SU-DHL-6 (cell line): ENCODE measurements around the gene BCL2L13.

Experiments
- H2AFZ ChIP-seq: fragments of 200-600 bp; sonication (generic); 2 replicates; pipeline ENCODE4 v1.6.1; 2014; ENCODE audit warnings: low read depth, mild to moderate bottlenecking, moderate library complexity, mixed read lengths, antibody characterized with exemption, low read length; ENCODE audit not compliant: severe bottlenecking
- H3F3A ChIP-seq: fragments of 200-600 bp; shearing (Covaris generic); 2 replicates; pipeline ENCODE4 v1.6.0; 2016; ENCODE audit warnings: antibody characterized with exemption, mild to moderate bottlenecking; ENCODE audit not compliant: insufficient read depth
- H3K27ac ChIP-seq: fragments of 200-600 bp; sonication (generic); 2 replicates; pipeline ENCODE4 v1.5.1; 2016; ENCODE audit warnings: low read depth, mild to moderate bottlenecking, low read length, moderate library complexity, mixed read lengths
- H3K27me3 ChIP-seq: fragments of 200-600 bp; sonication (generic), shearing (Covaris generic); 2 replicates; pipeline ENCODE4 v1.6.0; 2014; ENCODE audit warnings: mild to moderate bottlenecking, low read length
- H3K36me3 ChIP-seq: fragments of 200-600 bp; sonication (generic); 2 replicates; pipeline ENCODE4 v1.6.1; 2014; ENCODE audit warnings: mild to moderate bottlenecking, low read length, mixed read lengths
- H3K4me2 ChIP-seq: fragments of 300-600, 200-600 bp; shearing (Covaris generic), sonication (generic); 2 replicates; pipeline ENCODE4 v1.6.0; 2014; ENCODE audit warnings: low read length, low read depth, mild to moderate bottlenecking; ENCODE audit not compliant: poor library complexity, severe bottlenecking
- H3K4me3 ChIP-seq: fragments of 200-600 bp; sonication (generic); 2 replicates; pipeline ENCODE4 v1.5.1; 2014; ENCODE audit warnings: antibody characterized with exemption, low read length, mild to moderate bottlenecking, mixed read lengths; ENCODE audit not compliant: insufficient read depth, poor library complexity, severe bottlenecking
- H3K79me2 ChIP-seq: fragments of 200-600 bp; sonication (generic); 2 replicates; pipeline ENCODE4 v1.6.1; 2014; ENCODE audit warnings: mild to moderate bottlenecking, low read length, moderate library complexity; ENCODE audit not compliant: insufficient read depth
- H3K9ac ChIP-seq: fragments of 200-600 bp; sonication (generic); 2 replicates; pipeline ENCODE4 v1.7.0; 2014; ENCODE audit warnings: mild to moderate bottlenecking, low read length
- H3K9me2 ChIP-seq: fragments of 200-600 bp; sonication (generic); replicated peaks from 2 replicates; pipeline ENCODE4 v1.6.1; 2014; ENCODE audit warnings: low read length; ENCODE audit not compliant: insufficient read depth
- H3K9me3 ChIP-seq: fragments of 200-600 bp; sonication (generic); 2 replicates; pipeline ENCODE4 v1.6.1; 2014; ENCODE audit warnings: low read length, mixed read lengths; ENCODE audit not compliant: insufficient read depth
- H4K20me1 ChIP-seq: fragments of 200-600 bp; sonication (generic); 2 replicates; pipeline ENCODE4 v1.6.1; 2014; ENCODE audit warnings: low read depth, mild to moderate bottlenecking, antibody characterized with exemption, low read length, moderate library complexity, mixed read lengths
- CTCF ChIP-seq: fragments of 200-600 bp; sonication (generic); IDR thresholded peaks from one replicate; pipeline ENCODE4 v1.5.1; 2017; ENCODE audit warnings: antibody characterized with exemption, mild to moderate bottlenecking, low read length, moderate library complexity; ENCODE audit not compliant: insufficient read depth, poor library complexity, severe bottlenecking
- EZH2phosphoT487 ChIP-seq: fragments of 200-600 bp; sonication (generic), shearing (Covaris generic); conservative IDR thresholded peaks from 2 replicates; pipeline ENCODE4 v1.6.1; 2018; ENCODE audit warnings: mild to moderate bottlenecking, antibody characterized with exemption, low read length, moderate library complexity, mixed read lengths

The BCL2L13 gene

GRCh38 chr22:17710023-17710422, 71.5 kb downstream of the BCL2L13 start:
- no peak for TF ChIP-seq CTCF
- no peak for TF ChIP-seq EZH2phosphoT487
- H3K9me2 ChIP-seq = no peaks in the 10 kb centered on the region
- no peaks in the 10 kb centered on the region for H3K79me2 ChIP-seq
- no peaks in the 10 kb centered on the region for H4K20me1 ChIP-seq
- no peak overlapping the region for H3K9ac ChIP-seq
- H3F3A ChIP-seq = no peaks in the 10 kb centered on the region
- no peak overlapping the region for H2AFZ ChIP-seq
- no peak overlapping the region for H3K4me2 ChIP-seq
- H3K4me3 ChIP-seq = no peak overlapping the region
- H3K36me3 ChIP-seq = no peaks in the 10 kb centered on the region
- no peak overlapping the region for H3K27ac ChIP-seq
- no peaks in the 10 kb centered on the region for H3K27me3 ChIP-seq
- H3K9me3 ChIP-seq = no peaks in the 10 kb centered on the region

GRCh38 chr22:17712441-17712840, 73.9 kb downstream of the BCL2L13 start:
- Histone ChIP-seq H3K27ac (no peak overlapping the region), H2AFZ (no peak overlapping the region), H3K79me2 (no peaks in the 10 kb centered on the region), H3K4me3 (no peak overlapping the region), H3F3A (no peaks in the 10 kb centered on the region), H3K9ac (no peak overlapping the region), H3K4me2 (no peak overlapping the region), H3K27me3 (no peaks in the 10 kb centered on the region), H3K9me2 (no peaks in the 10 kb centered on the region), H3K36me3 (no peaks in the 10 kb centered on the region), H3K9me3 (no peaks in the 10 kb centered on the region), H4K20me1 (no peaks in the 10 kb centered on the region)
- TF ChIP-seq EZH2phosphoT487 = no peak
- TF ChIP-seq CTCF = no peak

- TF ChIP-seq CTCF = no peak
- no peak for TF ChIP-seq EZH2phosphoT487
- no peaks in the 10 kb centered on the region for H3F3A ChIP-seq
- H3K36me3 ChIP-seq = no peaks in the 10 kb centered on the region
- no peak overlapping the region for H3K4me2 ChIP-seq
- no peaks in the 10 kb centered on the region for H3K79me2 ChIP-seq
- no peak overlapping the region for H3K9ac ChIP-seq
- no peak overlapping the region for H3K4me3 ChIP-seq
- no peak overlapping the region for H2AFZ ChIP-seq
- no peaks in the 10 kb centered on the region for H3K9me3 ChIP-seq
- H3K27me3 ChIP-seq = no peaks in the 10 kb centered on the region
- H4K20me1 ChIP-seq = no peaks in the 10 kb centered on the region
- no peak overlapping the region for H3K27ac ChIP-seq
- H3K9me2 ChIP-seq = no peaks in the 10 kb centered on the region
Measured at GRCh38 chr22:17716529-17716928, 78.0 kb downstream of the BCL2L13 start.
